Fibroblast of upper back skin (primary cell): ENCODE data around the gene SLC12A6.
"Not testable (repeated sequence)": the region's sequence is repeated elsewhere in the genome, so short reads cannot be mapped to it uniquely, and the experiment has no call there.

Experiments
- DNase-seq: peaks from one replicate; pipeline ENCODE4 v3.0.0-alpha.2; 2013

Gene SLC12A6

GRCh38 chr15:34355241-34355640, 17.7 kb upstream of the SLC12A6 start:
- no peak for DNase-seq

GRCh38 chr15:34354286-34354685, 16.7 kb upstream of the SLC12A6 start:
- no peak for DNase-seq

GRCh38 chr15:34353627-34354026, 16.0 kb upstream of the SLC12A6 start:
- no peak for DNase-seq

- DNase-seq = not testable (repeated sequence)
These were observed 15.4 kb upstream of the SLC12A6 start for GRCh38 chr15:34352996-34353395.

- DNase-seq = no peak
These were observed 12.2 kb upstream of the SLC12A6 start for GRCh38 chr15:34349769-34350168.

DNA sequence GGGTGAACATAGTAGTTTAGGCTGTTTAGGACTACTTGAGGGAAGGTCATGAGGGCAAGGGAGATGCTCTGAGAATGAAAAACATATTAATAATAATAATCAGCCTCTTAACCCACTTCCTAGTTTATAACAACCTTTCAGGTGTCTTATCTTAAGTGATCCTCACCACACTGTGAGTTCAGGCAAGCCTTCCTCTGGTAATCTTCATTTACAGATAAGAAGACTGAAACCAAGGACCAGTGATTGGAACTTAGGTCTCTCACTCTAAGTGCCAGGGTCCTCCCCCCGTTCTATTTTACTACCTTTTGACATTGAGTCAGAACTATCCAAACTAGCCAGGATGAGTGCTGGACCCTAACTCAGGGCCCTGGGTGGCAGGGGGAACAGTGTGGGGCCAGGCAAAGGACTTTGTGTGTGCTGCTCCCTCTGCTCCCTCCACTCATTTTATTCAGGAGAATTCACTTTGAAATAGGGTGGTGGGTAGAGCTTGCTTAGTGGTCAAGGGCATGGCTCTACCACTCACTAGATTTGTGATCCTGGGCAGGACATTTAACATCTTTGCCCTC, 11.2 kb upstream of the SLC12A6 start:
- no peak for DNase-seq

GRCh38 chr15:34347951-34348638, 10.5 kb upstream of the SLC12A6 start:
- no peak for DNase-seq

- DNase-seq = peak; percentile 90
These were observed 5.4 kb upstream of the SLC12A6 start, which contains the start of the genes NOP10 and NUTM1 for GRCh38 chr15:34342737-34343575. Gene NOP10, minus strand, starts transcription at chr15:34343136. Its CDS starts 63 bp downstream, at chr15:34343073. Gene NUTM1, plus strand, starts transcription at chr15:34343315. Its CDS starts 382 bp downstream, at chr15:34343697.

- not testable (repeated sequence) for DNase-seq
These were observed 4.7 kb upstream of the SLC12A6 start for GRCh38 chr15:34342213-34342736.

DNA sequence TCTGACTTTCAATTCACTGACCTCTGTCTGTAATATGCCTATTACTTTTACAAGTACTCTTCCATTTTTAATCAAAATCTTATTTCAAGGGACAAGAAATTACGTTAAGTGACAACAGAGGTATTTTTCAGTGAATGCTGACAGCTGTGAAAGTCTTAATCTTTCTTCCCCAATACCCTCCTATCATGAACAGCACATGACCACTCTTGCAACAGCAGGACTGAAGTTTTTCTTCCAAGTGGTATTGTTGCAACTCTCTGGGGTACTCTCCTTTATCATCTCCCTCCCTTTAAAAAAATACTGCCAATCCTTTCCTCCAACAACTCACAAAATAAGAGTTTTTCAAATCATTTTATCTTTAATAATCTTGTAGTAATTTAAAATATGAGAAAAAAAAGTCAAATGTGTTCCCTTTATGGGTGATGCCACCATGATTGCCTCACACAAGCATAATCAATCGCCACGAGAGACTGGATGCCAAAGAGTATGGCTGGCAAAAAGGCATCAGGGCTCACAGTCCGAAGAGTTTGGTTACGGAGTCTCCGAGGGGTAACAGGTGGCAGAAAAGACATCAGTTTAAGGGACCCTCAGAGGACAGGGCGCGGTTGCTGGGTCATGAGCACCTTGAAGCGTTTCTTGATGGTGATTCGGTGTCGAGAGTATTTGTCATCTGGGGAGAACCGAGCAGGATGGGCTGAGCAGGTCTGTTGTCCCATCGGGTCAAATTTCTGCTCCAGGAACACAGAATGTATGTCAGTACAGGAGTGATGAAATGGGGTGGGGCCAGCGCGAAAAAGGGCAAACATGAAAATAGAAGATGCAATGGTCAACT, 4.0 kb upstream of the SLC12A6 start:
- no peak for DNase-seq

- peak; percentile 31 for DNase-seq
These were observed 2.4 kb upstream of the SLC12A6 start for GRCh38 chr15:34339946-34340345.

- DNase-seq = no peak
These were observed 766 bp upstream of the SLC12A6 start for GRCh38 chr15:34338347-34338746.

DNA sequence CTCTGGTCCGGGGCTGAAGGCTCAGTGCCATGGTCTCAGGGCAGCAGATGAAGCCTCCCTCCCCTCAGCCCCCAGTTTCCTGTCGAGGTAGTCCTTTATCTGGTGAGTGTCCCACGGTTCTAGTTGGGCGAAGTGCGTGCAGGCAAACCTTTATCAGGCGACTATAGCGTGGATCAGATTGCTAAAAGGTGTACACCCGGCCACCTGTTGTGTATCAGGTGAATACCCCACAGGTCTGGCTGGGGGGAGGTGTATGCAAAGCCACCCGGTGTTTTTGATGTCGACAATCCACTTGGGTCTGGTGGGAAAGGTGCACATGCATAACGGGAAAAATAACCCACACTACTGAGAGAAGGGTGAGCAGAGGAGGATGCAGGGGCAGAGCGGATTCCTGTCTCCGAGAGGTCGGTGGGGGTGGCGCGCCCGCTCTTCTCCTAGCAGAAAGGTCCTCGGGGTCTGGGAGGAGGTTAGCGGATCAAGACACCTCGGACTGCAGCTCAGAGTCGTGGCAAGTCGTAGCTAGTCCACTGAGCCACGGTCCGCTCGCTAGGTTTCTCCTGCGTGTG, 507 bp downstream of the SLC12A6 start:
- no peak for DNase-seq

DNA sequence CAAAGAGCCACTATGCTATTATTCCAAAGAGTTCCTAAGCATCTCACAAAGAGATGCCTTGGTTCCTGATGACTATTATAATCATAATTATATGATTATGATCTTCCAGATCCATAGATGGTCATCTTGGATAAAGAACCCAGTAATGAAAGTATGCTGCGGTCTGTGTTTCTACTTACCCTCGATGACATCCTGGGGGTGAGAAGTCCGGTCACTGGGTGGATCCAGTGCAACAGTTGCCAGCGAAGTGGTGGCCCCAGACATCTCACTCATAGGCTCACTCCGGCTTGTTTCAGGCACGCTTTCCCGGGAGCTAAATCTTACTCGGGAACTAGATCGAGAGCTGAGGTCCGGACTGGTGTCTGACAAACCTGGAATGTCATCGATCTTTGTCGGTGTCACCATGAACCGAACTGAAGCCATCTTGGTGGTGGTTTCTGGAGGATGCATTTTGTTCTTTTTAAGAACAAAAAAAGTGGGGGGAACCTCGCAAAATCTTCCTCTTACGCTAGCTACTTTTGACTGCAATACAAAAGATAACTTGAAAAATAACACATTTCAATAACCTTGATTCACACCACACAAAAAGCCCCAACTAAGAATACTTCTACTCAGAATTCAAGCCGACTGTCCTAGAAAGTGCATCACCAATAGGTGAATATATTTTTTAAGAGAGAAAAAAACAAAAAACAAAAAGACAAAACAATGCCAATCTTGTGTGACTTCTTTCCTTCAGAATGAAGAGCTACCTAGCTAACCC, 1.2 kb downstream of the SLC12A6 start:
- no peak for DNase-seq

GRCh38 chr15:34335176-34336032, 2.2 kb downstream of the SLC12A6 start:
- no peak for DNase-seq

GRCh38 chr15:34334672-34335071, 2.9 kb downstream of the SLC12A6 start:
- no peak for DNase-seq

DNA sequence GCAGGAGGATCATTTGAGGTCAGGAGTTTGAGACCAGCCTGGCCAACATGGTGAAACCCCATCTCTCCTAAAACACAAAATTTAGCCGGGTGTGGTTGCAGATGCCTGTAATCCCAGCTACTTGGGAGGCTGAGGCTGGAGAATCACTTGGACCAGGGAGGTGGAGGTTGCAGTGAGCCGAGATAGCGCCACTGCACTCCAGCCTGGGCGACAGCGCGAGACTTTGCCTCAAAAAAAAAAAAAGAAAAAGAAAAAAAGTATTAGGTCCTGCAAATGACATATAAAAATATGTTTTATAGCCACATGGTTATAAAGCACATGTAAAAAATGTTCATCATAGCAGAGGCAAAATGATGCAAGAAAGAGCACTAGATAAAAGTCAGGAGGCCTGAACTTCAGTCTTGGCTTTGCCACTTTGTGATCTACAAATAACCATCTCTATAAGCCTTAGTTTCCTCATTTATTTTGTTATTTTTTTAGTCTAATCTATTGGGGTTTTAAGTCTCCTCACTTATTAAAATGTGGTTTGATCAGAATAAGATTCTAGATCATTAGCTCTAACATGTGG, 4.9 kb downstream of the SLC12A6 start:
- DNase-seq = no peak

DNA sequence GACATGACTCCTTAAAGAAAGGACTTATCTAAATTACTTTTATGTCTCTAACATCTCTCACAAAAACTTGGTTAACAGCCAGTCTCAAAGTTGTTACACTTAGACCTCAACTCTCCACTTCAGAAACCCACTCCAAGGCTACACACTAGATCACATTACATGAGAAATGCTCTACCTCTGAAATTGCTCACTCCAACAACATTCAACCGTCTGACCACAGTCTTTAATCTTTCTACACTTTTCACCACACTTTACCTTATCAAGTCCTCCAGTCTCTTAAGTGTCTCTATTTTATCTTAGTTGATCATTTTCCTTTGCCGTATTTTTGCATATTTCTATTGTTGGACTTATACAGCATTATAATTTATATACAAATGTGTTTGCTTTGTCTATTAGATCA, 5.8 kb downstream of the SLC12A6 start:
- DNase-seq = no peak

- DNase-seq = no peak
These were observed 7.3 kb downstream of the SLC12A6 start for GRCh38 chr15:34330279-34330678.

DNA sequence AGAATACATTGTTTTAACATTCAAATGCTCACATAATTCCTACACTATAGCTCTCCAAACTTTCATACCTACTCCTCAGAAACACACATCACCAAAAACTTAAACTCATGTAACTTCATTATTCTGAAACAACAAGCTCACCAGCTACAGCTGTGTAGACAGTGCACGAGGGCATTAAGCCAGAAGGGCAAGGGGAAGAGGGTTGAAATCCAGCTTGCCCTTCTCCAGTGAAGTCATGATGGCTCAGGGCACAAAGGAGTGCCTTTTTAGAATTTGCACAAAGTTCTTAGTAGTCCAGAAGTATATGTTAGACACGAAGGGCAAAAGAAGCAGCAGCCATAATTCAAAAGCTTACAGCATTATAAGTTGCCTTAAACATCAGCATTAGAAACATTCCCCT, 8.6 kb downstream of the SLC12A6 start:
- DNase-seq = no peak
